Hematopoietic multipotent progenitor cell treated with erythropoietin and hydrocortisone succinate and interleukin-3 and kit ligand, for 15 days (in vitro differentiated cells): ENCODE measurements around the gene PHF23.

Experiments used
- DNase-seq: peaks from one replicate; pipeline ENCODE4 v3.0.0-alpha.2; 2015; ENCODE audit warnings: low spot score

The PHF23 gene

DNA sequence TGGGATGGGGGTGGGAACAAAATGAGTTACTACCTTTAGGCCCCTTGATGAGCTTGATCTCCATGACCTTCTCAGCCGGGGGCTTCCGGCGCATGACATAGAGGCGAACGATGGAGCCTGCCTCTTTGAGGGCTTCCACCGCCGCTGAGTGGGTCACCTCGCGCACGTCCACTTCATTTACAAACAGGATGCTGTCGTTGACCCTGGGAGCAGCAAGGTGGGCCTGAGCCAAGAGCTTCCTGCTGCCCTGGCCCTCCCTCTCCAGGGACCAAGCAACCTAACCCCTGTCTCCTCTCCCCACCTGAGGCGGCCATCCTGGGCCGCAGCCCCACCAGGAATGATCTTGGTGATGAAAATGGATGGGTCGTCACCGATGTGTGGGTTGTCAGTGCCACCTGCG lies 35.9 kb downstream of the PHF23 start:
- no peak for DNase-seq

DNA sequence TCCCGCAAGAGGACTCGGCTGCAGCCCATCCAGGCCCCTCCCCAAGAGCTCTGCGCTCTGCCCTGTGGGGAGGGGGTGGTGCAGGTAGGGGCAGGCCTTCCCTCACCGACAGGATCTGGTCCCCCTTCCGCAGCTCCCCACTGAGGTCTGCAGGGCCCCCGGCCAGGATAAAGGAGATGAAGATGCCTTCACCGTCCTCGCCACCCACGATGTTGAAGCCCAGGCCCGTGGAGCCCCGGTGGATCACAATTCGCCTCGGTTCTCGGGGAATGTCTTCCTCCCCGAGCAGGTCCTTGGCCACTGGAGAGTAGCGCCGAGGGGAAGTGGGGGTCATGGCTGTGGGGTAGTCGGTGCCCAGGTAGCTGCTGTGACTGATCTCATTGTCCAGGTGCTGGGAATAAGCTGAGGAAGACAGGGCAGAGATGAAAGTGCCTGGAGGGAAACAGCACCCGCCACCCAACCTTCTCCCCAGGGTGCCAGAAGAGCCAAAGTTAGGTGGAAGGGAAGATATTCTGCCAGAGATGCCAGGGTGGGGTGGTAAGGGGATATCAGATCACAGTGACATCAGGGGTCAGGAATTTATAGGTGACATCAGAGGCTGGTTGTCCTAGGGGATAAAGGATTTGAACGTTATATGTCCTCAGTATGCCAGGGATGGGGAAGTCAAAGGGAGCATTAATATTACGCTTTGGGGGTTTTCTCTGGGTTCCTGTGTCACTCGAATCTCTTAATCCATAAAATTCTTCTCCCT lies 42.4 kb downstream of the PHF23 start:
- DNase-seq: no peak

DNA sequence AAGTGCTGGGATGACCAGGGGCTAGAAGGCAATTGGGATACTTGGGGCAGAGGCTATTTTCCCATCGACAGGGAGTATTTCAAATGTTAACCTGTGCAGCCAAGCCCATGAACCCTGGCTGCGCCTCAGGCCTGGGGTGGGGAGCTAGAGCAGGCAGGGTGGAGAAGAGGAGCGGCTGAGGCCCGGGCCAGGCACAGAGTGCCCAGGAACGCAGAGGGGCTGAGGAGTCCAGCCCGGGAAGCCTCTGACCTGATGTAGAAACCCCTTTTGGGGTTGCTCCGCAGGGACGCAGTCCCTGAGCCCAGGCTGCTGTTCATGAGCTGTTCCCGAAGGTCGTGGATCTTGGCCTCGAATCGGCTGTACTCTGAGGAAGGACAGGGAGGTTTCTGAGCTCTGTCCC lies 43.3 kb downstream of the PHF23 start:
- no peak for DNase-seq

DNA sequence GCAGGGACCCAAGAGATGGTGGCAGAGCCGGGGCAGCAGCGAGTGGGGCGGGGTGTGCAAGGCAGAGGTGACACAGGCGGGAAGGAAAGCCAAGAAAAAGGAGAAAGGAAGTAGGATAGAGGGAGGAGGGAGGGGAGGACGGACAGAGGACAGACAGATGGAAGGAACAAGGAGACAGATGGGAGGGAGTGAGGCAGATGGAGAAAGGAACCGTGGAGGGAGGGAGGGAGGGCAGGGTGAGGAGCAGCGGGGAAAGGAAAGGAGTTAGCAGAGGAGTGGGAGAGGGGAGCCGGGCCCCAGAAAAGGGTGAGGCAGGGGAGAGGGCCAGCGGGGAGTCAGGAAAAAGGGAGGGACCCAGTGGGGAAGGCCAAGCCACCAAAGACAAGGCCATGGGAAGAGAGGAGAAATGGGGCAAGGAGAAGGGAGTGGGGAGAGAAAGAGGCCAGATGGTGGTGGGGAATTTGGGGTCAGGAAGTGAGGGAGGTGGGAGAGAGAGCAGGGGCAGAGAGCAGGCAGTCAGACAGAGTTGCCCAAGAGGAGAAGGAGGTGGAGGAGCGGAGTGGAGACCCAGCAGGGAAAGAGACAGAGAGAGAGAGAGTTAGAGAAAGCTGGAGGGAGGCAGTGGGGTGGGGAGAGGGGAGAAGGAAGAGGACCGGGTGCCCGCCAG lies 46.9 kb downstream of the PHF23 start:
- no peak for DNase-seq

DNA sequence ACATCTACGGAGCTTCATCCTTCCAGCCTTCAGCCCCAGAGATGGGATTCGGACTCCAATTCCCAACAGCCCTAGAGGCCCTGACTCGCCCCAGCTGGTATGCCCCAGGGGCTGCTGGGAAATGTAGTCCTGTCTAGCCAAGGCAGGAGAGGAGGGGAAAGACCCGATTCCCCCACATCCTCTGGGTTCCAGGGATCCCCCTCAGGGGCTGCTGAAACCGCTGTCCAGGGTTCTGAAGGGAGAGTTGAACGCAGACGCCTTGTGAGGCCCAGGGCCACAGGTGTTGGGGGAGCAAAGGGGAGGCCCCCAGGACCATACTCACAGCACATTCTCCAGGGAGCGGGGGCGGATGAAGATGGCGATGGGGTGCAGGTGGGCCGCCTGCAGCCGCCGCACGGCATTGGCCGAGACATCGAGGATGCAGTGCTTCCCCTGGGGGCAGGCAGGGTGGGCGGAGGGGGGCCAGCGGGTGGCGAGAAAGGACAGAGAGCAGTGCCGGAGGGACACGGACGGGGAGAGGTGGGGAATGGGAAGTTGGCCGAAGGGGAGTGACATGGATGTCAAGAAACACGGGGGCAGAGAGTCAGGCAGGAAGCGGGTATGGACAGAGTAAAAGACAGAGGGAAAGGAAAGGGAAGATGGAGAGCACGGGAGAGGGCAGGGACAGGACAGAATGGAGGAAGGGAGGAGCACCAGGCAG lies 47.5 kb downstream of the PHF23 start:
- peak; percentile 16 for DNase-seq

GRCh38 chr17:7191069-7191468 lies 48.2 kb downstream of the PHF23 start:
- DNase-seq: no peak

DNA sequence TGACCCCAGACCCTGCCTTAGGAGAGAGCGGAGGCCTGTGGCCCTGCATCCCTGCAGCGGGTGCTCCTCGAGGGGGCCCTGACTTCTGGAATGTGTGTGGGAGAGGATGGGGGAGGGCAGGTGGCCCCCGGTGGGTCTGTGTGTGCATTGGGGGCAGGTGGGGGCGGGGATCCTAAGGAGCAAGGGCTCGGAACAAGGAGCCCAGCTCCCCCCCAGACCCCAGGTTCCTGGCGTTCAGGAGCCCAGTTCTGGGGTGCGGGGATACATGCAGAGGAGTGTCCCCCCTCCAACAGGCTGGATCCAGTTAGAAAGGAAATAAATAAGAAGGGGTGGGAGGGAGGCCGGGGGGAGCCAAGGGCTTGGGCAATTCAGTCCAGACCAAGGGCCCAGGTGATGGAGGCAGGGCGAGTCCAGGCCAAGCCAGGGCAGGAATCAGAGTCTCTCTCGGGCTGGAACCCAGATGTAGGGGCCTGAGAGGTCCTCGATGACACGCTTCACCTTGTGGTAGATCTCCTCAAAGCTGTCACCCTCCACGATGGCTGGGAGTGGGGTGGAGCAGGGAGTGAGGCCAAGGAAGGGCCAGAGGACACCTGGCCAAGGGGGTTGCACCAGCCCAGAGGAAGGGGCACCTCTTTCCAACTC lies 48.9 kb downstream of the PHF23 start:
- DNase-seq: no peak

- no peak for DNase-seq
Observed at GRCh38 chr17:7186241-7186640, 53.0 kb downstream of the PHF23 start.
